Measurements from ENCODE around the gene PAH.
"Not testable (repeated sequence)": the region's sequence is repeated elsewhere in the genome, so short reads cannot be mapped to it uniquely, and the experiment has no call there.

The PAH gene

GRCh38 chr12:102896067-102896466, 21.0 kb downstream of the PAH start:
- no peak for DNase-seq (ENCODE audit: low read depth in 2 of 2)

DNA sequence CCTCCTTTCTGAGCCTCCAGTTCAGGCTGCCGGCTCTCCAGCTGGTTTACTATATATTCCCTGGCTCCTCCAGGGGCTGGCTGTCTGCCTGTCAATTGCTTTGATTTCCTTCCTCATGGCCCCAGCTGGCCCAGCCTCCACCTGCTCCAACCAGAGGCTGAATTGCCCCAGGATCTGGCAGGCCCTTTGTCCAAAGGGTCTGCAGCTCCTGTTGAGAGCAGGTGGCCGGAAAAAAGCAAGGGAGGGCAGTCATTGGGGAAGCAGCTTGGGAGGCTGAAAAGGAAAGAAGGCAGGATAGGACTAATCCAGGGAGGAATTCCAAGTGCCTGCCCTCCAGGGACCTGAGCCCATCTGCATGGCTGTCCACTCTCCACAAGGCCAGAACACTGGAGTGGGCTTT, 25.3 kb downstream of the PAH start:
- no peak for DNase-seq (ENCODE audit: low read depth in 2 of 2)

- DNase-seq (ENCODE audit: low read depth in 2 of 2), result no peak
Measured at GRCh38 chr12:102888511-102888910, 28.5 kb downstream of the PAH start.

DNA sequence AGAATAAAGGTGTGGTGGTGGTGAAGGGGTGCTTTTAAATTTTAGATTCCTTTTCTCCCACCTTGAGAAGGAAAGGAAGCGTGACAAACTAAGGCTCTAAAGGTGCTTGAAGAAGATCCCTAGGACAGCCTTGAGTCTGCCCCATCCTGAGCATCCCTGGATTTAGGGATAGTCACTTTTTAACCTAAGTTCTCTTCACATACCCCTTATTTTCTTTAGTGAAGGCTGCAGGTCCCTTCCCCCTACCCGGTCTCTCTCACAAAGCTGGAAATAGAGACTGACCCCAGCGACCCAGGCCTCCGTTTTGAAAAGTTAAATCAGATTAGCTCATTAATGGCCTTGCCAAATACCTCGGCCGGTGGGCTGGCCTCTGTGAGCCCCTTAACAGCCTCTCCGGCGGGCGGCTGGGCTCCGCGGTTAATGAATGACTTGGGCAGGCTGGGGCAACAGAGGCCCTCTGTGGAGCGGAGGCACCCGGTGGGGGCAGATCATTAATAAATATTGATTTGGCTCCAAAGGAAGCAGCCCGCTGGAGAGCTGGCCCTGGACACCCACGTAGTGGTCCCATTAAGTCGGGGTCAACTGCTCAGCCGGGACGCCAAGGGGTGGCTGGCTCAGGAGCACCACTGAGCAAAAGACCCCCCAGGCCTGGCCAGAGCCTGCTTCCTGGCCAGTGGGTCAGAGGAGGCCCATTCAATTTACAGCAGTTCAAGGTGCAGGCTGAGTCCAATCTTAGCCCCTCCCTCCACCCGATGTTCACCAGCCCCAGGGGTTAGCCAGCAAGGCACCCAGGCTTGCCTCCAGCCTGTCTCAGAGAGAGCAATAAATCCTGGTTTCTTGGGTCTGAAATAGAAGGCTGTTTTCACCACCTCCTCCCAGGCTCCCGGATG, 31.8 kb downstream of the PAH start:
- DNase-seq (ENCODE audit: low read depth in 2 of 2), result no peak

- DNase-seq (ENCODE audit: low read depth in 2 of 2), result peak in 1 of 2 donors; percentile 9
Measured at GRCh38 chr12:102883204-102883799, 33.7 kb downstream of the PAH start.

- no peak for DNase-seq (ENCODE audit: low read depth in 2 of 2)
Measured at GRCh38 chr12:102880783-102881182, 36.3 kb downstream of the PAH start.

DNA sequence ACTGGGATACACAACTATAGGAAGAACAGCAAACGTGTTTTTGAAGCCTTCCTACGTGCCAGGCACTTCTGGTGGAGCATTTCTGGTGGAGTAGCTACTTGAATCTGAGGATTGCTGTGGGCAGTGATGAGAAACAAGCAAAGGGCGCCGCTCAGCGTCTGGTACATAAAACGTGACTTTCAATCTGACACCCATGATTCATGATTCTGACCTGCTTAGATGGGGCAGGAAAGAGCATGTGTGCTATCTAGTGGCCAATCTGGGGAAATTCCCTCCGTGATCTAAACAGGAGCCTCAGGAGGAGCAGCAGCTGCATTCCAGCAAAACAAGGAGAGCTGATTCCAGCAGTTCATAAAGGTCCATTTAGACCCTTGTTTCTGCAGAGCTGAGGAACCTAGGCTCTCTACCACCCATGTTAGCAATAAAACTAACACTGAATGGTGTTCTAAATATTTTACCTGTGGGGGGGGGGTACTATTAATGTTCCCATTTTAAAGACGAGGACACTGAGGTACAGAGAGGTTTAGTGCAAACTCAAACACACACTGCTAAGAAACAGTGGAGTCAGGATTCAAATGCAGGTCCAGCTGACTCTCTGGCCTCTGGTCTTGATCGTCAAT, 37.8 kb downstream of the PAH start:
- no peak for DNase-seq (ENCODE audit: low read depth in 2 of 2)

- DNase-seq (ENCODE audit: low read depth in 2 of 2), result no peak
Measured at GRCh38 chr12:102876883-102877282, 40.2 kb downstream of the PAH start.

- no peak for DNase-seq (ENCODE audit: low read depth in 2 of 2)
Measured at GRCh38 chr12:102874819-102875218, 42.2 kb downstream of the PAH start.

DNA sequence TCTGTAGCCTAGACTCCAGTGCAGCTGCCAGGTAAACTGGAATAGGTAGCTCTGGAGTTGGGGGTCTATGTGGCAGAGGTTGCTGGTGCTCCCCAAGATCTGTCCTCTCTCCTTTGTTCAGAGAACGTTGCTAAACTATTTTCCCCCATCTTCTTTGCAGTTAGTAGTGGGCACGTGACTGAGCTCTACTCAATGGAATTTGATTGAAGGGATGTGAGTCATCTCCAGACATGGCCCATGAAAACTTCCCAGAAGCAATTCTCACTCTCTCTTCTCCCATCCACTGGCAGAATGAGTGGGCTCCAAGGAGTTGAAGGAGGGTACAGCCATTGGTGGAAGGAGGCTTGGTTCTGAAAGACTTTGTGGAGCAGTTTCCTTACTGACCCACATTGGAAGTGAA, 44.0 kb downstream of the PAH start:
- no peak for DNase-seq (ENCODE audit: low read depth in 2 of 2)

DNA sequence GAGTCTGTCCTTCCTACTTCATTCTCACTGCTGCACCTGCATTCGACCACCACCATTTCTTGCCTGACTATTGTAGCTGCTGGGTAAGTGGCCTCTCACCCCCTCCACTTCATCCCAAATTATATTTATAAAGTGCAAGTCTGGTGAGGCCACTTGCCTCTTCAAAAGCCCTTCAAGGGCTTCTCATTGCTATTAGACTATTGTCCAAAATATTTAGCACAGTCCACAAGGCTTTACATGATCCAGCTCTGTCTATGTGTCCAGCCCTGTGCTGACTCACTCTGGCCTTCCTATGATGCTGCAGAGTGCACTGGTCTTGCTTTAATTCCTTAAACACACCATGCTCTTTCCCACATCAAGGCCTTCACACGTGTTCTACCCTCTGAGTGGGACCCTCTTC, 46.0 kb downstream of the PAH start:
- no peak for DNase-seq (ENCODE audit: low read depth in 2 of 2)

- DNase-seq (ENCODE audit: low read depth in 2 of 2), result no peak
Measured at GRCh38 chr12:102869571-102869970, 47.5 kb downstream of the PAH start.

GRCh38 chr12:102865821-102866615, 51.0 kb downstream of the PAH start:
- no peak for DNase-seq (ENCODE audit: low read depth in 2 of 2)

DNA sequence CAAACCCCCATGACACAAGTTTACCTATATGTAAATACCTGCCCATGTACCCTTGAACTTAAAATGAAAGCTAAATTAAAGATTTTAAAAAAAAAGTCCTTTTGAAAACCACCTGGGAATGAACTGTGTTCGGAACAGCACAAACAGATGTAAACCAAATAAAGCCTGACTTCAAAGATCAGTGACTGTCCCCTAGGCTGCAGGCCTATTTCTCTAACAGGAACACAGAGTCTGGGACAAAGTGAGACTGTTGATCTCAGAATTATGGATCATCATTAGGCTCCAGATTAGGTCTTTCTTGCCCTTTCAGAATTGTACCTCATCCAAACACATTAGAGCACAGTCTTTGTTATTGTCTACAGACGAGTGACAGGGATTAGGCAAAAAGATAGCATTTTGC, 54.6 kb downstream of the PAH start:
- no peak for DNase-seq (ENCODE audit: low read depth in 2 of 2)

DNA sequence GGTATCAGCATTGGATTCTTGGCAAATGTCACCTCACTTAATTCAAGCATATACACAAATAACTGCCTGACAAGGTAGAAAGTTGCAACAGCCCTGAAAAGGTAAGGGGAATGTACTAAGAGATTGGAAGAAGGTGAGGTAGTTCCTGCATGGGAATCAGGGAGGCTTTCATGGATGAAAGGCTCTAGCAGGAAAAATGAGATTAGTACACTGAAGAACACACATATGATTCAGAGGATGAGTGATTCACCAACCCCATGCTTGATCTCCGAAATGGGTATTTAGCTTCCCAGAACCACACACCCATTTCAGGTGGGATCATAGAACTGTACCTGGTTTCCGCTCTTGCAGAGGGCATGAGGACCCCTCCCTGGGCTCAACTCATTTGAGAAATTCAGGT, 65.8 kb downstream of the PAH start:
- DNase-seq (ENCODE audit: low read depth in 2 of 2), result no peak

DNA sequence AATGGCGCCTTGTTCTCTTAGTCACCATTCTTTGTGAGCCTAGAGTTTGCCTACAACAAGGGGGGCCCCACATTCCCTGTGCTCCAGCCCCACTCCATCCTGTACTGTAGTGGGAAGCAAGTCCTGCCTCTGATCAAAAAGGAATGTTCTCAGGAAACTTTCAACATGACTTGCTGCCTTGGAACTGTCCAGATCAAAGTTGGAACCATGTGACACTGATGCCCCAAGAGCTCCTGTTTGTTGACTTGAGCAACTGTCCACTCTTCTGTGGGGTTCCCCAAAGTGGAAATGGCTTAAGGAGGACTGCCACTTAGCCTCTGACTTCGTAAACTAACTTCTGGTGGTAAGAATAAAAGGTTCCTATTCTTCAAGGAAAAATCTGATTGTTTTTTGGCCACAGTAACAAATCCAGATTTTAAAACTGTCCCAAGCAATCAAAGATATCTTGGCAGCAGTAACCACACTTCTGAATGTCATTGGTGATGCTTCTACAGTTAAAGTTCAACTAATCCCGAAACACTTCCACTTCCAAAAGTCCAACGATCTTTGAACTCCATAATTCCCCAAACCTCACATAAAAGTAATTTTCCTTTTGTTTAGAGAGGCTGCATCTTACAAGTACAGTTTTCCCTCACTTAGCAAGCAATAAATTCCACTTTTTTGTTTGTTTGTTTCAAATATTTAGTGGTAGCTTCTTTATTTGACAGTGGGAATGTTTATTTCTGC, 67.2 kb downstream of the PAH start:
- no peak for DNase-seq (ENCODE audit: low read depth in 2 of 2)

DNA sequence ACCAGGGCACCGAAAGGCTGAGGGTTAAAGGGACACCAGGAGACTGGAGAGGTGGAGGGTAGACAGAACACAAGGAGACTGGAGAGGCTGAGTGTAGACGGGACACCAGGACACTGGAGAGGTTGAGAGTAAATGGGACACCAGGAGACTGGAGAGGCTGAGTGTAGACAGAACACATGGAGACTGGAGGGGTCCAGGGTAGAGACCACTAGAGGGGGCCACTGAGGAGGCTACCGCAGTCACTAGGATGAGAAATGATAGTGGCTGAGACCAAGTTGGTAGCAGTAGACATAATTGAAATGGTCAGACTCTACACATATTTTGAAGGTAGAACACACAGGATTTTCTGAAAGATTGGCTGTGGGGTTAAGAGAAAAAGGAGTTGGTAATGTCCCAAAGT, 68.2 kb downstream of the PAH start:
- DNase-seq (ENCODE audit: low read depth in 2 of 2), result no peak

DNA sequence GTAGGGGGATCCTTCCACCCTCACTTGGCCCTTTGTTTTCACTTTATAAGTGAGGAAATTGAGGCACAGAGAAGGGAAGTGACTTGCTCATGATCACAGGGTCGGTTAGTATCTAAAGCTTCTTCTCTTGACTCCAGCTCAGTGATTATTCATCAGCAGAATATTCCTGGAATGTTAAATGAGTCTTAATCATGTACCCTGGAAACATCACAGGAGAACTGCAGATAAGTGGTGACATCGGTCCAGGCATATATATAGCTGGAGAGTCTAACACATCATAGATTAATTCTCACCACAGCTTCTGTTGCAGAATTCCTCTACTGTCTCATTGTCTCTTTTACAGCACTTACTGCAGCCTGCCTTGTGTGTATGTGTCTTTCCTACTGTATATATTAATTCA, 69.9 kb downstream of the PAH start:
- DNase-seq (ENCODE audit: low read depth in 2 of 2), result no peak

GRCh38 chr12:102833687-102834441, 83.2 kb downstream of the PAH start:
- DNase-seq (ENCODE audit: low read depth in 2 of 2), result no peak

GRCh38 chr12:102832826-102833225, 84.2 kb downstream of the PAH start:
- not testable (repeated sequence) for DNase-seq (ENCODE audit: low read depth in 2 of 2)
